IPS-20b (cell line): ENCODE measurements around the gene BICDL1.

ENCODE experiments used
- H3K27ac ChIP-seq: one replicate; pipeline ENCODE4 v1.5.1; 2013; ENCODE audit warnings: low read length
- H3K27me3 ChIP-seq: 2 replicates; pipeline ENCODE4 v1.6.1; 2013; ENCODE audit warnings: mild to moderate bottlenecking, low read length, inconsistent platforms; ENCODE audit not compliant: insufficient read depth
- H3K36me3 ChIP-seq: 2 replicates; pipeline ENCODE4 v1.6.1; 2013; ENCODE audit warnings: low read depth, mild to moderate bottlenecking, inconsistent platforms, low read length, moderate library complexity; ENCODE audit not compliant: insufficient read depth
- H3K4me1 ChIP-seq: 2 replicates; pipeline ENCODE4 v1.6.1; 2013; ENCODE audit warnings: mild to moderate bottlenecking, control low read depth, inconsistent platforms, low read length, moderate library complexity; ENCODE audit not compliant: insufficient read depth
- H3K4me3 ChIP-seq: 2 replicates; pipeline ENCODE4 v1.5.1; 2013; ENCODE audit warnings: mild to moderate bottlenecking, low read length, inconsistent platforms
- H3K9ac ChIP-seq: 2 replicates; pipeline ENCODE4 v1.6.1; 2013; ENCODE audit warnings: low read depth, mild to moderate bottlenecking, inconsistent platforms, low read length, moderate library complexity
- H3K9me3 ChIP-seq: 2 replicates; pipeline ENCODE4 v1.6.1; 2013; ENCODE audit warnings: mild to moderate bottlenecking, low read depth, low read length, inconsistent platforms; ENCODE audit not compliant: insufficient read depth

The BICDL1 gene

GRCh38 chr12:120098756-120099470 is 109.9 kb downstream of the BICDL1 start:
- Histone ChIP-seq H3K4me1 (peaks cover 13% of the 10 kb centered on the region; the same call in 1 of the 2 replicates), H3K27ac (no peak overlapping the region), H3K9me3 (no peaks in the 10 kb centered on the region), H3K27me3 (no peaks in the 10 kb centered on the region), H3K36me3 (peaks cover 46% of the 10 kb centered on the region), H3K4me3 (no peak overlapping the region), H3K9ac (no peak overlapping the region)

- Histone ChIP-seq H3K4me1 (peaks cover 9% of the 10 kb centered on the region; the same call in 1 of the 2 replicates), H3K27ac (no peak overlapping the region), H3K27me3 (no peaks in the 10 kb centered on the region), H3K9me3 (no peaks in the 10 kb centered on the region), H3K36me3 (peaks cover 49% of the 10 kb centered on the region), H3K4me3 (no peak overlapping the region), H3K9ac (no peak overlapping the region)
These were observed 110.7 kb downstream of the BICDL1 start for GRCh38 chr12:120099738-120100137.

- Histone ChIP-seq H3K4me1 (peaks cover 8% of the 10 kb centered on the region; the same call in 1 of the 2 replicates), H3K9me3 (no peaks in the 10 kb centered on the region), H3K27me3 (no peaks in the 10 kb centered on the region), H3K27ac (no peak overlapping the region), H3K36me3 (peaks cover 49% of the 10 kb centered on the region), H3K4me3 (no peak overlapping the region), H3K9ac (no peak overlapping the region)
These were observed 111.6 kb downstream of the BICDL1 start for GRCh38 chr12:120100630-120101029.

- peaks cover 48% of the 10 kb centered on the region for H3K36me3 ChIP-seq
- H3K9me3 ChIP-seq = no peaks in the 10 kb centered on the region
- 0 out of 2 replicates have a peak, but pooled peaks cover 6% of the 10 kb centered on the region for H3K4me1 ChIP-seq
- no peak overlapping the region for H3K9ac ChIP-seq
- no peak overlapping the region for H3K4me3 ChIP-seq
- no peaks in the 10 kb centered on the region for H3K27me3 ChIP-seq
- H3K27ac ChIP-seq = no peak overlapping the region
These were observed 112.1 kb downstream of the BICDL1 start for GRCh38 chr12:120101182-120101581.

GRCh38 chr12:120101617-120102016 is 112.6 kb downstream of the BICDL1 start:
- Histone ChIP-seq H3K36me3 (peaks cover 43% of the 10 kb centered on the region), H3K9ac (no peak overlapping the region), H3K27me3 (no peaks in the 10 kb centered on the region), H3K4me3 (no peak overlapping the region), H3K9me3 (no peaks in the 10 kb centered on the region), H3K27ac (no peak overlapping the region), H3K4me1 (0 out of 2 replicates have a peak, but pooled peaks cover 6% of the 10 kb centered on the region)

GRCh38 chr12:120102189-120103043 is 113.4 kb downstream of the BICDL1 start:
- H3K9me3 ChIP-seq = no peaks in the 10 kb centered on the region
- H3K27ac ChIP-seq = no peak overlapping the region
- no peaks in the 10 kb centered on the region for H3K27me3 ChIP-seq
- H3K4me1 ChIP-seq = 0 out of 2 replicates have a peak, but pooled peaks cover 6% of the 10 kb centered on the region
- H3K36me3 ChIP-seq = peaks cover 35% of the 10 kb centered on the region
- H3K9ac ChIP-seq = no peak overlapping the region
- H3K4me3 ChIP-seq = no peak overlapping the region

- Histone ChIP-seq H3K27ac (no peak overlapping the region), H3K36me3 (peaks cover 33% of the 10 kb centered on the region), H3K9ac (no peak overlapping the region), H3K4me3 (no peak overlapping the region), H3K4me1 (0 out of 2 replicates have a peak, but pooled peaks cover 6% of the 10 kb centered on the region), H3K9me3 (no peaks in the 10 kb centered on the region), H3K27me3 (no peaks in the 10 kb centered on the region)
These were observed 114.0 kb downstream of the BICDL1 start for GRCh38 chr12:120103044-120103338.

GRCh38 chr12:120103371-120103770 is 114.3 kb downstream of the BICDL1 start:
- no peaks in the 10 kb centered on the region for H3K27me3 ChIP-seq
- H3K4me3 ChIP-seq = no peak overlapping the region
- H3K9ac ChIP-seq = no peak overlapping the region
- peaks cover 29% of the 10 kb centered on the region for H3K36me3 ChIP-seq
- peaks cover 6% of the 10 kb centered on the region; the same call in 1 of the 2 replicates for H3K4me1 ChIP-seq
- no peaks in the 10 kb centered on the region for H3K9me3 ChIP-seq
- H3K27ac ChIP-seq = no peak overlapping the region

- Histone ChIP-seq H3K4me3 (no peak overlapping the region), H3K27me3 (no peaks in the 10 kb centered on the region), H3K9me3 (no peaks in the 10 kb centered on the region), H3K27ac (no peak overlapping the region), H3K9ac (no peak overlapping the region), H3K36me3 (peaks cover 15% of the 10 kb centered on the region; the same call in 1 of the 2 replicates), H3K4me1 (peaks cover 6% of the 10 kb centered on the region; the same call in 1 of the 2 replicates)
These were observed 117.1 kb downstream of the BICDL1 start for GRCh38 chr12:120106151-120106550.

- Histone ChIP-seq H3K4me1 (peaks cover 6% of the 10 kb centered on the region; the same call in 1 of the 2 replicates), H3K9ac (peak overlapping the region; percentile 39; the same call in 1 of the 2 replicates)
These were observed 120.7 kb downstream of the BICDL1 start for GRCh38 chr12:120109570-120110267.

More at GRCh38 chr12:120109570-120110267, 120.7 kb downstream of the BICDL1 start:
- H3K27ac ChIP-seq = no peak overlapping the region
- H3K36me3 ChIP-seq = peaks cover 10% of the 10 kb centered on the region; the same call in 1 of the 2 replicates
- H3K4me3 ChIP-seq = no peak overlapping the region
- H3K9me3 ChIP-seq = no peaks in the 10 kb centered on the region
- no peaks in the 10 kb centered on the region for H3K27me3 ChIP-seq
